Motor neuron (in vitro differentiated cells): ENCODE measurements around the gene SLC2A13. TPM values are rescaled to one million over a fixed set of nuclear protein-coding genes. Genes with fewer than 3 reads are reported as not detected.
"Not testable (repeated sequence)": the region's sequence is repeated elsewhere in the genome, so short reads cannot be mapped to it uniquely, and the experiment has no call there.

ENCODE experiments used
- ATAC-seq, 8 experiments: fragments of 200-7000 bp; cut with Tn5 transposase; replicated peaks in 6 of 8; 2 replicates each; pipeline ENCODE4 v1.8.0; 2021; ENCODE audit warnings: mild to moderate bottlenecking in 8 of 8, moderate library complexity in 8 of 8
- H3K27ac ChIP-seq, 2 donors: fragments of 250-450 bp; sonication (Bioruptor Pico); 2 replicates each; pipeline ENCODE4 v1.9.0; 2021; ENCODE audit warnings: antibody characterized with exemption in 2 of 2, mild to moderate bottlenecking in 2 of 2, moderate library complexity in 1 of 2
- H3K4me1 ChIP-seq, 2 donors: fragments of 250-450 bp; sonication (Bioruptor Pico); replicated peaks in 1 of 2; 2 replicates each; pipeline ENCODE4 v1.6.1; 2021; ENCODE audit warnings: antibody characterized with exemption in 2 of 2, mild to moderate bottlenecking in 2 of 2, moderate library complexity in 1 of 2
- H3K4me3 ChIP-seq, 5 donors: fragments of 250-450 bp; sonication (Bioruptor Pico); 2 replicates each; pipeline ENCODE4 v1.9.0; 2021; ENCODE audit warnings: antibody characterized with exemption in 5 of 5, mild to moderate bottlenecking in 5 of 5, moderate library complexity in 4 of 5
- WGBS, 10 experiments: fragments of 450-650 bp; shearing (Covaris generic); methylation state at CpG; one replicate each; pipeline ENCODE4 v1.0.0; 2022; 5-methylcytosine and 5-hydroxymethylcytosine counted together
- in situ Hi-C, 9 experiments: fragments of 400-800 bp; cut with MboI; loops; one replicate each; pipeline ENCODE4 v1.15.0; 2021; ENCODE audit warnings: low sequenced_read_pairs in 9 of 9, low pct_unique_long_range_greater_than_20kb in 2 of 9; ENCODE audit not compliant: unreplicated experiment in 9 of 9
- total RNA-seq, 8 experiments: library from RNA; unstranded; fragments of 300-600 nt; gene quantifications; 2 replicates each; pipeline versions ENCODE4 v1.2.3 to v1.2.4, GENCODE V29; 2022

The SLC2A13 gene
- total RNA-seq, 8 experiments from 2014 or later: 4.0 to 26.7 (median 7.4) TPM

DNA sequence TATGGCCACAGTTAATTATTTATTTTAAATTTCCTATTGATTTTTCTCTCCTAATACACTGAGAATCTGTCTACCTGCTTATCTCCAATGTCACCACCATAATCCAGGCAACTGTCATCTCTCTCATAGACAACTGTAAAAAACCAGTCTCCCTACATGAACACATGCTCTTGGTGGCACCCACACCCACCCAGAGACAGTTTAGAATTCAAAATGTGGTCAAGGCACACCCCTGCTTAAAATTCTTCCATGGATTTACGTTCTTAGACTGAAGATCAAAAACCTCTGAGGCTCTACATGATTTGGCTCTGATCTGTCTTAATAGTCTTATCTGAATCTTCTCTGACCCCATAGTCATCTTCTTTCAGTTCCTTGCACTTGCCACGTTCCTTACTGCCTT, 245.2 kb downstream of the SLC2A13 start:
- ATAC-seq: peak in 2 of 8 experiments; percentile 72 to 91
- no peak overlapping the region for H3K27ac ChIP-seq
- 0 to 100% (median 71%) methylated on average over 1 to 2 of the region's 2 CpGs; no CpG with 5 or more reads in 1 of the 10 experiments for WGBS, 10 experiments
- no peaks in the 10 kb centered on the region for H3K4me1 ChIP-seq
- H3K4me3 ChIP-seq: no peak overlapping the region
- in situ Hi-C loops: no loop called here

DNA sequence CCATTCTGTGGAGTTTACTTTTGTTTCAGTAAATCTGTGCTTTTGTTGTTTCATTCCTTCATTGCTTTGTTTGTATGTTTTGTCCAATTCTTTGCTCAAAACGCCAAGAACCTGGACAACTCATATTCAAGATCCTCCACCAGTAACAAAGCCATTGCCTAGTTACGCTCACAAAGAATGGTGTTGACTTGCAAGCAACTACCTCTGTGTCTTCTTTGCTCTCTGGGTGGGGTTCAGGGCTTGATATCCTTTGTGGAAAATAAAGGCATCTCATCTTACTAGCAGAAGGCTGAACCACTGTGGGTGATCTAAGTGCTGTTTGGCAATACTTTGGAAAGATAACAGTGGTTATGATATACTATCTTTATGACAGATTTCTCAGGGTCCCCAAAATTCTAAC, 252.9 kb downstream of the SLC2A13 start:
- WGBS, 10 experiments: 14 to 100% (median 90%) methylated on average over 1 to 2 of the region's 2 CpGs; no CpG with 5 or more reads in 1 of the 10 experiments
- Histone ChIP-seq H3K27ac (no peak overlapping the region), H3K4me1 (peaks cover 0 to 2% of the 10 kb centered on the region in 2 donors), H3K4me3 (no peak overlapping the region)
- peak in 2 of 8 experiments; percentile 29 to 94 for ATAC-seq
- in situ Hi-C loops: no loop called here

- in situ Hi-C loops: no loop called here
- whole genome bisulfite sequencing, 10 experiments: 80 to 100% (median 100%) methylated on average over 1 of the region's 1 CpG; no CpG with 5 or more reads in 3 of the 10 experiments
- no peak overlapping the region for H3K4me3 ChIP-seq
- peaks cover 0 to 2% of the 10 kb centered on the region in 2 donors for H3K4me1 ChIP-seq
- ATAC-seq: no peak
- H3K27ac ChIP-seq: no peak overlapping the region
Observed at GRCh38 chr12:39852346-39852745, 253.5 kb downstream of the SLC2A13 start.

- in situ Hi-C loops, H3K4me1 ChIP-seq, ATAC-seq, H3K27ac ChIP-seq, H3K4me3 ChIP-seq: not testable (repeated sequence)
- WGBS, 10 experiments: 20 to 100% (median 71%) methylated on average over 1 of the region's 1 CpG; no CpG with 5 or more reads in 2 of the 10 experiments
Observed at GRCh38 chr12:39848218-39848617, 257.7 kb downstream of the SLC2A13 start.

GRCh38 chr12:39846971-39847650, 258.8 kb downstream of the SLC2A13 start:
- WGBS, 10 experiments: 24 to 89% (median 66%) methylated on average over 1 to 2 of the region's 2 CpGs; no CpG with 5 or more reads in 2 of the 10 experiments
- Histone ChIP-seq H3K4me1 (no peaks in the 10 kb centered on the region), H3K27ac (no peak overlapping the region), H3K4me3 (no peak overlapping the region)
- in situ Hi-C loops: no loop called here
- peak in 3 of 8 experiments; percentile 59 to 77 (median 61) for ATAC-seq

GRCh38 chr12:39846304-39846703, 259.6 kb downstream of the SLC2A13 start:
- WGBS, 10 experiments: 80 to 100% (median 95%) methylated on average over 1 to 2 of the region's 2 CpGs; no CpG with 5 or more reads in 3 of the 10 experiments
- H3K4me3 ChIP-seq: no peak overlapping the region
- no peak overlapping the region for H3K27ac ChIP-seq
- no peaks in the 10 kb centered on the region for H3K4me1 ChIP-seq
- no peak for ATAC-seq
- in situ Hi-C loops: no loop called here

DNA sequence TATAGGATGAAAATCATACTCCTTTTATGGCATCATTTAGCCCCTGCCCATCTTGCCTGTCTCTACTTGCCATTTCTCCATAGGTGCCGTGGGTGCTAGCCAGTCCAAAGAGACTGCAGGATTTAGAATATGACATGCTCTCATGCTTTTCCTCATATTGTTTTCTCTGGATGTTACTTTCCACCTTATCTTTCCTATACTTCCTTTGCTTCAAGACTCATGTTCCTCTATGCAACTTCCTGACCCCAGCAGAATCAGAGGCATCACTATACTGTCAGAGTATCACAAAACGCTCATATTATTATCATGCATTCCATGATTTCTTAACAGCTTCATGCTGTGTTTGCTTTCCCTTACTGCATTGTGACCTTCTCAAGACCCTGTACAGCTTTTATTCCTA, 265.5 kb downstream of the SLC2A13 start:
- Histone ChIP-seq H3K4me1 (no peaks in the 10 kb centered on the region), H3K4me3 (no peak overlapping the region), H3K27ac (no peak overlapping the region)
- no peak for ATAC-seq
- WGBS, 10 experiments: 67 to 100% (median 95%) methylated on average over 1 to 2 of the region's 2 CpGs; no CpG with 5 or more reads in 3 of the 10 experiments
- in situ Hi-C loops: no loop called here

GRCh38 chr12:39839072-39839471, 266.8 kb downstream of the SLC2A13 start:
- in situ Hi-C loops: no loop called here
- WGBS, 10 experiments: 63 to 100% (median 96%) methylated on average over 1 to 6 of the region's 6 CpGs; no CpG with 5 or more reads in 3 of the 10 experiments
- Histone ChIP-seq H3K27ac (no peak overlapping the region), H3K4me3 (no peak overlapping the region), H3K4me1 (no peaks in the 10 kb centered on the region)
- no peak for ATAC-seq

DNA sequence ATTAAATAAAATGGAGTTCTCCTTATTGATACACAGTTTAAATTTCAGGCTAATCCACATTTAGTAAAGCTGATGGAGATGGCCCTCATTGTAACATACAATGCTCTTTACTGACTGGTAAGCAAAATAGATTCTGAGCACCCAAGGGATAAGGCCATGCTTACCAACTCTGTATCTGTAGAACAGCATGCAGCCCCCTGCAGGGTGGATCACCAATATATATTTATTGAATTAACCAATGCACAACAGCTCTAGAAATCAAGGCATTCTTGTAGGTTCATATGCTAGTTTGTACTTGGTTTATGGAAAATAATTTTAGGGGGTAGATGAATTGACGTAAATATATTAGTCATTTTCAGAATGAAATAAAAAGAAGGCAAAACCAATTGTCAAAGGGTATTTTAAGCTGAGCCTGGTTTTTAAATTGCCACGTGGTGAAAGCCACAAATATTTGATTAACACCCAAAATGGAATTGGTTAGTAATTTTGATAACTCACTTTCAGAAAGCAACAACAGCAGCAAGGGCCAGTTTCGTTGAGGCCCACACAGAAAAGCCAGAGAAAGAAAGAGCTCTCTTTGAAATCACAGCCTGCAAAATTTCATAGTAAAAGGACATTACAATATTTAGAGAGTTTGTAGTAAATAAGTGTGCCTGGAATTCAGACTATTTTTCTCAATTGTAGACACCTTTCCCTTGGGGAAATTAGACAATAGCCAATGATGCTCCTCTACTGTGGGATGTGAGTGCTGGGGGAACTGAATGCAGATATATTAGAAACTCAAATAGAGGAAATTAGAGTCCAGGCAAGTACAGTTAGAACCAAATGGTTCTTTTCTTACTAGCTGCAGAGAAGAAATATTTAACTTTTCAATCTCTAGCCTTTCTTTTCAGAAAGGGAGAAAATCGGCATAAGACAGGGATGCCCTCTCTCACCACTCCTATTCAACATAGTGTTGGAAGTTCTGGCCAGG, 270.1 kb downstream of the SLC2A13 start:
- WGBS, 10 experiments: 17 to 100% (median 72%) methylated on average over 1 to 4 of the region's 4 CpGs; no CpG with 5 or more reads in 1 of the 10 experiments
- ATAC-seq: no peak
- Histone ChIP-seq H3K4me1 (no peaks in the 10 kb centered on the region), H3K4me3 (no peak overlapping the region), H3K27ac (no peak overlapping the region)
- in situ Hi-C loops: no loop called here

DNA sequence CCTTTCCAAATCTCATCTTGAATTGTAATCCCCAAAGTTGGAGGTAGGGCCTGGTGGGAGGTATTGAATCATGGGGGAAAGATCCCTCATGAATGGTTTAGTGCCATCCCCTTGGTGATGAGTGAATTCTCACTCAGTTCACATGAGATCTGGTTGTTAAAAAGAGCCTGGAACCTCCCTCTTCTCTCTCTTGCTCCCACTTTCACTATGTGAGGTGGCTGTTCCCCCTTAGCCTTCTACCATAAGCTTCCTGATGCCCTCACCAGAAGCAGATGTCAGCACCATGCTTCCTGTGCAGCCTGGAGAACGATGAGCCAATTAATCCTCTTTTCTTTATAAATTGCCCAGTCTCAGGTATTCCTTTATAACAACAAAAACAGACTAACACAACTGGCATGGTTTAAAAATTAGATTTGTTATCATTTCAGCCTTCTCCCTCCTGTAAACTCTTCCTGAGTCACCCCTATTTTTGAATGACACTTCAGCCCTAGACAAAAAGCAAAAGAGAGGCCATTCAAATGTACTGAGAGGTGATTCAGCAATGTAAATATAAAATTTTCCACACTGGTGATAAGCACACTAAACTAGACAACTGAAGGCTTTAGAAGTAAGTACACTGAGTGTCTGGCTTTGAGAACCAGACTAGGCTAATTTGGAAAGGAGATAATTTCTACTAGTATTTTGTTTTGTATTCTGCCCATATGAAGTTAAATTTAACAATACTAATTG, 274.1 kb downstream of the SLC2A13 start:
- 0 to 100% (median 66%) methylated on average over 1 of the region's 1 CpG; no CpG with 5 or more reads in 4 of the 10 experiments for WGBS, 10 experiments
- Histone ChIP-seq H3K27ac (no peak overlapping the region), H3K4me3 (no peak overlapping the region), H3K4me1 (no peaks in the 10 kb centered on the region)
- ATAC-seq: peak in 3 of 8 experiments; percentile 65 to 74 (median 72)
- in situ Hi-C loops: no loop called here

- Histone ChIP-seq H3K4me3 (no peak overlapping the region), H3K27ac (no peak overlapping the region), H3K4me1 (no peaks in the 10 kb centered on the region)
- no peak for ATAC-seq
- 49 to 100% (median 92%) methylated on average over 2 to 5 of the region's 5 CpGs; no CpG with 5 or more reads in 1 of the 10 experiments for WGBS, 10 experiments
- in situ Hi-C loops: no loop called here
Observed at GRCh38 chr12:39830852-39831520, 274.9 kb downstream of the SLC2A13 start.

DNA sequence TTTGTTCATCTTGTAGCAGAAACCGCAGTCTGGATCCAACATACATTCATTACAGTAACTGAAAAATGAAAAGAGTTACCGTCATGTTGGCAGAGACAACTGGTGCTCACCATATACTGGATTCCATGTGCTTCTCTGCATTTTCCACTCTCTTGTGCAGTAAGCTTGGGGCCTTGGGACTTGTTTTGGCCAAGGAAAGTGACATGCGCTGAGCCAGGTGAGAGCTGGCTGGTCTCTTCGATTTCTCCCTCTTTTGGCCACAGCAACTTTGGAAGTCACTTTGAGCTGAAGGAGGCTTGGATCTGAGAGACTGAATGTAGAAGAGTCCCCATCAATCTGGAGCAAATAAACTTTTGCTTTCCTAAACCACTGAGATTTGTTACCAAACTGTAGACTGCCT, 275.7 kb downstream of the SLC2A13 start:
- in situ Hi-C loops: no loop called here
- no peak for ATAC-seq
- Histone ChIP-seq H3K4me1 (no peaks in the 10 kb centered on the region), H3K27ac (no peak overlapping the region), H3K4me3 (no peak overlapping the region)
- 80 to 100% (median 92%) methylated on average over 1 to 4 of the region's 4 CpGs; no CpG with 5 or more reads in 2 of the 10 experiments for WGBS, 10 experiments
